ENCODE data around the gene TNIK. TPM values are rescaled to one million over a fixed set of nuclear protein-coding genes. Genes with fewer than 3 reads are reported as not detected.

The TNIK gene
- total RNA-seq, 1 experiment from 2014 or later = 7.0 TPM

DNA sequence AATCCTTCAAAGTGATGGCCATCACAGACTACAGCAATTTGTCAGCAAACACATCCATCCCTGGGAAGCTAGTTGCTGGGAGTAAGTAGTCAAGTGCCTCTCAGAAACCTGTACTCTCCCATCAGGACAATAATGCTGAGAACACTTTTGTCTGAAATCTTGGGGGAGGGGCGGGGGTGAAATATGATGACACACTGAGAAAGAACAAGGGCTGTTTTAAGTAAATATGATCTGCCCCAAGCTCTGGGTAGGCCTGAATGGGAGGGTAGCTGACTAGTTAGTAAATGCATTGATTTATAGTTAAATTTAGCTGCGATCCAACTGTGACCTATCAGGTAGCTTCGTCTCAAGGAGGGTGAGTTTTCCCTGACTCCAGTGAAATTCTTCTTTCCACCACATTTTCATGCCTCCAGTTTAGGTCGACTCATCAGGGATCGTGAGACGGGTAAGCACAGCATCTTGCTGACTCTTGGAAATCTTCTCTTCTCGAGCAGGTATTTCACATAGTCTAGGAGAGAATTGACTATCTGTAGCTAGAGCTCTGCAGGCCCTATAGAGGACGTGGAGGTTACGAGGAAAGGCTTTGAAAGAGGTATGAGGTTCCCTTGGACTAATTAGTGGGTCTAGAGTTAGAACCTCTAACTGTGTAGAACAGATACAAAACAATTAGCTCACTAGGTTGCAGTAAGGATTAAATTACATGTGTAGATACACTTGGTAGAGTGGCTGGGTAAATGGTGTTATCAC, 220.3 kb downstream of the TNIK start:
- no peak for TF ChIP-seq EZH2phosphoT487 (IDR thresholded peaks at IDR 0.05; ENCODE audit: borderline replicate concordance, low read length)
- TF ChIP-seq, protein P1, sequence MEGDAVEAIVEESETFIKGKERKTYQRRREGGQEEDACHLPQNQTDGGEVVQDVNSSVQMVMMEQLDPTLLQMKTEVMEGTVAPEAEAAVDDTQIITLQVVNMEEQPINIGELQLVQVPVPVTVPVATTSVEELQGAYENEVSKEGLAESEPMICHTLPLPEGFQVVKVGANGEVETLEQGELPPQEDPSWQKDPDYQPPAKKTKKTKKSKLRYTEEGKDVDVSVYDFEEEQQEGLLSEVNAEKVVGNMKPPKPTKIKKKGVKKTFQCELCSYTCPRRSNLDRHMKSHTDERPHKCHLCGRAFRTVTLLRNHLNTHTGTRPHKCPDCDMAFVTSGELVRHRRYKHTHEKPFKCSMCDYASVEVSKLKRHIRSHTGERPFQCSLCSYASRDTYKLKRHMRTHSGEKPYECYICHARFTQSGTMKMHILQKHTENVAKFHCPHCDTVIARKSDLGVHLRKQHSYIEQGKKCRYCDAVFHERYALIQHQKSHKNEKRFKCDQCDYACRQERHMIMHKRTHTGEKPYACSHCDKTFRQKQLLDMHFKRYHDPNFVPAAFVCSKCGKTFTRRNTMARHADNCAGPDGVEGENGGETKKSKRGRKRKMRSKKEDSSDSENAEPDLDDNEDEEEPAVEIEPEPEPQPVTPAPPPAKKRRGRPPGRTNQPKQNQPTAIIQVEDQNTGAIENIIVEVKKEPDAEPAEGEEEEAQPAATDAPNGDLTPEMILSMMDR (conservative IDR thresholded peaks at IDR 0.05; ENCODE audit: low read depth, low read length) = no peak
- TF ChIP-seq EZH2 (IDR thresholded peaks at IDR 0.05; ENCODE audit: low read length, unreplicated experiment) = no peak
- no peaks in the 10 kb centered on the region for H4K20me1 ChIP-seq (ENCODE audit: low read length)
- no peaks in the 10 kb centered on the region for H3F3A ChIP-seq (ENCODE audit: low read length, unreplicated experiment)
- ChIA-PET POLR2A (ENCODE audit: unreplicated experiment) (no interaction called here), CTCF (interaction anchor here (0.6 kb wide), 1 partner anchor 327 kb away, joined by 3 read pairs; no protein-coding TSS in a partner anchor)
- ATAC-seq (no peak), DNase-seq (no peak)
- H3K4me3 ChIP-seq (ENCODE audit: low read length) = no peak overlapping the region
- no peak overlapping the region for H3K9ac ChIP-seq (ENCODE audit: low read length)
- no peaks in the 10 kb centered on the region for H3K9me2 ChIP-seq (replicated peaks; ENCODE audit: low read length)
- H3K4me1 ChIP-seq (ENCODE audit: insufficient read depth, low read length) = no peaks in the 10 kb centered on the region
- no peaks in the 10 kb centered on the region for H3K27me3 ChIP-seq (ENCODE audit: low read length)
- intact Hi-C loops (cut with micrococcal nuclease) = no loop called here
- H3K27ac ChIP-seq (ENCODE audit: low read length) = no peak overlapping the region
- no peaks in the 10 kb centered on the region for H3K9me3 ChIP-seq (ENCODE audit: low read length)
- no TSS peak for BruUV-seq (replicated peaks)
- no peaks in the 10 kb centered on the region for H3K36me3 ChIP-seq (ENCODE audit: low read depth, low read length)
- no peak overlapping the region for H2AFZ ChIP-seq (ENCODE audit: low read length)
- no peak overlapping the region for H3K4me2 ChIP-seq (ENCODE audit: low read length)
- no peaks in the 10 kb centered on the region for H3K79me2 ChIP-seq (ENCODE audit: low read length)

DNA sequence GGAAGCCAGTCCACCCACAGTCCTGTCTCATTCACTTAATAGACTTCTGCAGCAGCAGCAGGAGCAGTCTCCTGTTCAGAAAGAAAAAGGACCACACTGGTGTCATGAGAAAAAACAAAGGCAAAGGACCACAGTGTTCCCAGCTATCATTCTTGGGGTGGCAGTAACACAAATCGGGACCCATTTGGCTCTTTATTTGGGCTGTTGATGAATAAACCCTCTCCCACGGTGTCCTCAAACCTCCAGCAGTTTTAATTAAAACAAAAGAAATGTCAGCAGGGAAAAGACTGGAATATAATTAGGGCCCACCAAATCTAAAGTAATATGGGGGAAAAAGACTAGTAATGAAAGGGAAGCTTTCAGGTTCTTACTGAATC, 223.2 kb downstream of the TNIK start:
- POLR2A ChIA-PET (ENCODE audit: unreplicated experiment) = no interaction called here
- no peak overlapping the region for H3K4me2 ChIP-seq (ENCODE audit: low read length)
- no peaks in the 10 kb centered on the region for H3F3A ChIP-seq (ENCODE audit: low read length, unreplicated experiment)

More for the DNA sequence above, 223.2 kb downstream of the TNIK start:
- TF ChIP-seq EZH2phosphoT487 (IDR thresholded peaks at IDR 0.05; ENCODE audit: borderline replicate concordance, low read length) (no peak), EZH2 (IDR thresholded peaks at IDR 0.05; ENCODE audit: low read length, unreplicated experiment) (no peak)
- TF ChIP-seq, protein P1 (conservative IDR thresholded peaks at IDR 0.05; ENCODE audit: low read depth, low read length) = no peak
- Histone ChIP-seq H3K9ac (ENCODE audit: low read length) (no peak overlapping the region), H3K79me2 (ENCODE audit: low read length) (no peaks in the 10 kb centered on the region), H3K4me3 (ENCODE audit: low read length) (no peak overlapping the region), H3K36me3 (ENCODE audit: low read depth, low read length) (no peaks in the 10 kb centered on the region), H3K27me3 (ENCODE audit: low read length) (no peaks in the 10 kb centered on the region), H3K4me1 (ENCODE audit: insufficient read depth, low read length) (no peaks in the 10 kb centered on the region), H3K9me2 (replicated peaks; ENCODE audit: low read length) (no peaks in the 10 kb centered on the region), H3K27ac (ENCODE audit: low read length) (no peak overlapping the region), H2AFZ (ENCODE audit: low read length) (no peak overlapping the region), H4K20me1 (ENCODE audit: low read length) (no peaks in the 10 kb centered on the region), H3K9me3 (ENCODE audit: low read length) (no peaks in the 10 kb centered on the region)
- intact Hi-C loops (cut with micrococcal nuclease) = no loop called here
- no peak for DNase-seq
- no peak for ATAC-seq
- CTCF ChIA-PET = no interaction called here
- no TSS peak for BruUV-seq (replicated peaks)
